Skeletal muscle satellite cell (primary cell): Measurements from ENCODE around the gene NNAT.
"Not testable (repeated sequence)": the region's sequence is repeated elsewhere in the genome, so short reads cannot be mapped to it uniquely, and the experiment has no call there.

Experiments
- H3K27me3 ChIP-seq: 2 replicates; pipeline ENCODE4 v1.7.0; 2013; ENCODE audit warnings: low read length; ENCODE audit not compliant: control insufficient read depth, insufficient read depth
- H3K36me3 ChIP-seq: 2 replicates; pipeline ENCODE4 v1.7.0; 2013; ENCODE audit warnings: mild to moderate bottlenecking, control low read depth, low read length; ENCODE audit not compliant: insufficient read depth
- H3K4me1 ChIP-seq: 2 replicates; pipeline ENCODE4 v1.7.0; 2013; ENCODE audit warnings: low read length; ENCODE audit not compliant: control insufficient read depth, insufficient read depth
- H3K4me2 ChIP-seq: 2 replicates; pipeline ENCODE4 v1.7.0; 2013; ENCODE audit warnings: mild to moderate bottlenecking, low read length
- H3K4me3 ChIP-seq: 2 replicates; pipeline ENCODE4 v1.7.0; 2013; ENCODE audit warnings: low read length
- H3K9ac ChIP-seq: 2 replicates; pipeline ENCODE4 v1.7.0; 2013; ENCODE audit warnings: mild to moderate bottlenecking, low read depth, low read length, moderate library complexity
- H3K9me3 ChIP-seq: replicated peaks from 2 replicates; pipeline ENCODE4 v1.7.0; 2013; ENCODE audit warnings: mild to moderate bottlenecking, control low read depth, low read length

The NNAT gene

DNA sequence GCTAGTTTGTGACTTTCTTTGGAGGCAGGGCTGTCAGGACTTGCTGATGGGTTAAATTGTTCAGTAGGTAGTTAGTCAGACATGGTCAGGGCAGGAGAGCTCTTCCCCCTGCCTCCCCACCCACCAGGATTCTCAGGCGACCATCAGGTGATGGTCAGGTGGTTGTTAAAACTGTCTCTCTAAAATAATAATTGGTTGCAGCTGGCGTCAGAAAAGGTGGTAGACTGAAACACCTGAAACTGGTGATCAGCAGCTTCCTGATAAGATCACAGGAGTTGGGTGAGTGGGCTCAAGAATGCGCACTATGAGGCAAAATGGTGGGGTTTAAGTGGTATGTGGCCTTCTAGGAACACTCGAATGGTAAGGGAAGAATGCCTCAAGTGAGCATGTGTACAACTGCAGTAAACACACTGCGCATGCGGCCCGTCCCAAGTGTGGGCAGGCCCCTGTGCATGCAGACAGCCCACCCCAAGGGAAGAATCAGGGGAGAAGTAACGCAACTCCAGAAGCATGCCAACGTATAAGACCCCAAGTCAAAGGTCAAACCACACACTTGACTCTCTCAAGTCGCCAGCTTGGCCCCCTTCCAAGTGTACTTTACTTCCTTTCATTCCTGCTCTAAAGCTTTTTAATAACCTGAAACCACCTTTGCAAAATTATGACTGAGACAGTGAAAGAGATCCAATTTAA is 14.5 kb downstream of the NNAT start:
- H3K36me3 ChIP-seq: no peaks in the 10 kb centered on the region
- peaks cover 20% of the 10 kb centered on the region for H3K27me3 ChIP-seq
- no peak overlapping the region for H3K4me2 ChIP-seq
- H3K4me1 ChIP-seq: no peaks in the 10 kb centered on the region
- H3K4me3 ChIP-seq: no peak overlapping the region
- H3K9me3 ChIP-seq: no peaks in the 10 kb centered on the region
- H3K9ac ChIP-seq: no peak overlapping the region

DNA sequence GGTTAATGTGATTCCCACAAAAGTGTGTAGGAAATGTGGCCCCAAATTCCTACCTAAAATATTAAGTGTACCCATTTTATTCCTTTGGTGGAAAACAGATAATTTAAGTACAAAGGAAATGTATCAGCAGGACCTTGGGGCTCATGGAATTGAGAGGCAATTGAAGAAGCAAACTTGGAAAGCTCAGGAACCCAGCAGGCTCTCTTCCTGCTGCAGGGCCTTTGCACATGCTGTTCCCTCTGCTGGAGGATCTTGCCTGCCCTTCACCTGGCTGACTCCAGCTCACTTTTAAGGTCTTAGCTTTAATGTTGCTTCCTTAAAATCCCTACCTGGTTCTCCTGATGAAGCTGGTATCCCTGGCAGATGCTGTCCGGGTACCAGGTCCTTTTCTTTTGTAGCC is 16.5 kb downstream of the NNAT start:
- no peak overlapping the region for H3K9ac ChIP-seq

DNA sequence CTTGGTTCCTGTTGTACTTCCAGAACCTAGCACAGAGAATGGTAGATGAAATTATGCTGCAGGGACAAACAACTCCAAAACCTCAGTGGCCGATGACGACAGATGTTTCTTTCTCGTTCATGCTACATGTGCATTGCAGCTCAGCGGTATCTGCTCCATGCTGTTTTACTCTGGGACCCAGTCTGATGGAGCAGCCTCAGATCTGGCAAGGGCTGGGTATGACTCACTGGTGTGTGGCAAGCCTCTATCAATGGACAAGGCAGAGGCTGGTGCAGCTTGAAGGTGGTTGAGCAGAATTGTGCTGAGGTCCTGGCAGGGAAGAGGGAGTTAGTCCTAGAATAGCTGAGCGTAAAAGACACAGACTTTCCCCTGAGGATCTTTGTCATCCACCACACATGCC is 17.0 kb downstream of the NNAT start:
- Histone ChIP-seq H3K36me3 (no peaks in the 10 kb centered on the region), H3K4me2 (no peak overlapping the region), H3K4me1 (no peaks in the 10 kb centered on the region), H3K27me3 (peaks cover 20% of the 10 kb centered on the region), H3K9ac (no peak overlapping the region), H3K9me3 (no peaks in the 10 kb centered on the region), H3K4me3 (no peak overlapping the region)

More for the DNA sequence above, 16.5 kb downstream of the NNAT start:
- Histone ChIP-seq H3K4me3 (no peak overlapping the region), H3K4me2 (no peak overlapping the region), H3K9me3 (no peaks in the 10 kb centered on the region), H3K4me1 (no peaks in the 10 kb centered on the region), H3K27me3 (peaks cover 20% of the 10 kb centered on the region), H3K36me3 (no peaks in the 10 kb centered on the region)

DNA sequence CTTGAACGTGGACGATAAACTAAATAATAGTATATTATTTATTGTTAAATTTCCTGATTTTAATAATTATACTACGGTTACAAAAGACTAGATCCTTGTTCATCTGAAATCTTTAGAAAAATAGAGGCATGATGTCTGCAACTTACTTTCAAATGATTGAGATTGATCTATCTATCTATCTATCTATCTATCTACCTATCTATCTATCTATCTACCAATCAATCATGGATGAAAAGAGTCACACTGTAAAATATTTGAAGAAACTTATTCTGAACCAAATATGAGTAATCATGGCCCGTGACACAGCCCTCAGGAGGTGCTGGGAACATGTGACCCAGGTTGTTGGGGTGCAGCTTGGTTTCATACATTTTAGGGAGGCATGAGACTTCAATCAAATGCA is 18.4 kb downstream of the NNAT start:
- H3K36me3 ChIP-seq: no peaks in the 10 kb centered on the region
- no peak overlapping the region for H3K4me3 ChIP-seq
- H3K9me3 ChIP-seq: no peaks in the 10 kb centered on the region
- peaks cover 25% of the 10 kb centered on the region for H3K27me3 ChIP-seq
- H3K9ac ChIP-seq: no peak overlapping the region
- no peak overlapping the region for H3K4me2 ChIP-seq
- no peaks in the 10 kb centered on the region for H3K4me1 ChIP-seq

DNA sequence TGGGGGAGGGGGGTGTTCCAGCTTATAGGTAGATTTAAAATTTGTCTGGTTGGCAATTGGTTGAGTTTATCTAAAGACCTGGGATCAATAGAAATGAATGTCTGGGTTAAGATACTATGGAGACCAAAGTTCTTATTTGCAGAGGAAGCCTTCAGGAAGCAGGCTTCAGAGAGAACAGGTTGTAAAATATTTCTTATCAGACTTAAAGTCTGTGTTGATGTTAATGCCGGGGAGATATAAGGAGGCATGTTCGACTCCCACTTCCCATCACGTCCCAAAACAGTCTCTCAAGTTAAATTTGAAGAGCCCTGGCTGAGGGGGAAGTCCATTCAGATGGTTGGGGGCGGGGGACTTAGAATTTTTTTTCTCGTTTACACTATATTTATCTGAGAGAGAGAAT is 19.0 kb downstream of the NNAT start:
- Histone ChIP-seq H3K27me3 (peaks cover 31% of the 10 kb centered on the region), H3K9ac (no peak overlapping the region), H3K4me2 (no peak overlapping the region), H3K4me1 (no peaks in the 10 kb centered on the region), H3K4me3 (no peak overlapping the region), H3K9me3 (no peaks in the 10 kb centered on the region), H3K36me3 (no peaks in the 10 kb centered on the region)

DNA sequence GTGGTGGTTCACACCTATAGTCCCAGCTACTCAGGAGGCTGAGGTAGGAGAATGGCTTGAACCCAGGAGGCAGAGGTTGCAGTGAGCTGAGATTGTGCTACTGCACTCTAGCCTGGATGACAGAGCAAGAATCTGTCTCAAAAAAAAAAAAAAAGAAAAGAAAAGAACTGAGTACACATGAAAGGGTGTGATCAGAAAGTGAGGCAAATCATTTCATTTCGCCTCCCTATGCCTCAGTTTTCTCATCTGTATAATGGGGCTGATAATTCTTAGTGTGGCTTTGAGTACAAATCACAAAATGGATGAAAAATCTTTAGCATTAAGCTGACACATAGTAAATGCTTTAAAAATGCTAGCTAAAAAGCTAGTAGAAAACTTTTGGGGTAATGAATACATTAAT is 19.8 kb downstream of the NNAT start:
- H3K27me3 ChIP-seq: peaks cover 31% of the 10 kb centered on the region
- H3K4me3 ChIP-seq, H3K4me2 ChIP-seq, H3K36me3 ChIP-seq, H3K9me3 ChIP-seq, H3K9ac ChIP-seq, H3K4me1 ChIP-seq: not testable (repeated sequence)

DNA sequence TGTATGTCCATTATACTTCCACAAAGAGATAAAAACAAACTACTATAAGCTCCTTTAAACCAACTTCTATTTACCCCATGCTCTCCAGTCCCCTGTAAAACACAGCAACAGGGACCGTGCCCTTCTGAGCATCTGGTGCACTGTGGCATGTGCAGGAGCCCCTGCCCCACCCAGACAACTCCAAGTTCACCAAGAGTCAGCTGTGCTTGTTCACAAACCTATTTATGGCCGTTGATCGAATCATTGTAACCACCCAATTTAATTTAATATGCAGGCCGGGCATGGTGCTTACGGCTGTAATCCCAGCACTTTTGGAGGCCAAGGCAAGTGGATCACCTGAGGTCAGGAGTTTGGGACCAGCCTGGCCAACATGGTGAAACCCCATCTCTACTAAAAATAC is 20.3 kb downstream of the NNAT start:
- Histone ChIP-seq H3K4me2 (no peak overlapping the region), H3K9me3 (no peaks in the 10 kb centered on the region), H3K4me3 (no peak overlapping the region), H3K36me3 (no peaks in the 10 kb centered on the region), H3K27me3 (peaks cover 29% of the 10 kb centered on the region), H3K4me1 (no peaks in the 10 kb centered on the region), H3K9ac (no peak overlapping the region)

DNA sequence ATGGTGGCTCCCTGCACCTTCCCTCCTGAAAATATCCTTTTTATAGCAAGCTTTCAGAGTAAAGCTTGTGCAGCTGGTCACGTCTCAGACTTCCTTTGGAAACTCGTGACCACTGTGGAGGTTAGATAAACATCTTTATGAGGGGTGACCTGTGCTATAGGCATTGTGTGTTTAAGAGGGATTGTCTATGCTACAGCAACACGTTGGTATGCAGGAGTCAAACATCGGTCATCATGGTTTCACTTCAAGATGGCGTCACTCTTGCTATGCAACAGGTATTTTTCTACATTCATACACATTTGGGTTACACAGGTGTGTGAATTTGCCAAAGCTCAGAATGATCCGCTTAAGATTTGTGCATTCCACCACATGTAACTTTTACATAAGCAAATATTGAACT is 21.2 kb downstream of the NNAT start:
- H3K9me3 ChIP-seq: no peaks in the 10 kb centered on the region

DNA sequence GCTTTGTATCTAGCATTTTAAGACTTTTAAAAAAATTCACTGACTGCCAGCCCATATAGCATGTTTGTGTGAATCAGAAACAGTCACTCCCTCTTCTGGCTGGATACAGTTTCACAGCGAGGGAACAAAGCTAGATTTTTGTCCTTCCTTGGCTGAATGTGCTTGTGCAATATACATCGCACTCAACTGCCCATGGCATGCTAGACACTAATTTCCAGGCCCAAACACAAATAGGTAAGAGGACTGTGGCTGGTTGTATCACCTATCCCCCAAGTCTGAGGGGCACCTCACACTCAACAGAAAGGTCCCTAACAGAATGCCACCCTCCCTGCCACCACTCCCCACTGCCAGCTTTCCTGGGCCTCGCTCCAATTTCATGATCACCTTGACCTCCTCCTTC is 22.8 kb downstream of the NNAT start:
- no peaks in the 10 kb centered on the region for H3K36me3 ChIP-seq
- no peaks in the 10 kb centered on the region for H3K9me3 ChIP-seq
- H3K4me2 ChIP-seq: no peak overlapping the region
- H3K4me3 ChIP-seq: no peak overlapping the region
- H3K27me3 ChIP-seq: peaks cover 17% of the 10 kb centered on the region
- no peaks in the 10 kb centered on the region for H3K4me1 ChIP-seq
- no peak overlapping the region for H3K9ac ChIP-seq

More for the DNA sequence above, 21.2 kb downstream of the NNAT start:
- Histone ChIP-seq H3K36me3 (no peaks in the 10 kb centered on the region), H3K4me2 (no peak overlapping the region), H3K4me3 (no peak overlapping the region), H3K27me3 (peaks cover 21% of the 10 kb centered on the region), H3K9ac (no peak overlapping the region), H3K4me1 (no peaks in the 10 kb centered on the region)

DNA sequence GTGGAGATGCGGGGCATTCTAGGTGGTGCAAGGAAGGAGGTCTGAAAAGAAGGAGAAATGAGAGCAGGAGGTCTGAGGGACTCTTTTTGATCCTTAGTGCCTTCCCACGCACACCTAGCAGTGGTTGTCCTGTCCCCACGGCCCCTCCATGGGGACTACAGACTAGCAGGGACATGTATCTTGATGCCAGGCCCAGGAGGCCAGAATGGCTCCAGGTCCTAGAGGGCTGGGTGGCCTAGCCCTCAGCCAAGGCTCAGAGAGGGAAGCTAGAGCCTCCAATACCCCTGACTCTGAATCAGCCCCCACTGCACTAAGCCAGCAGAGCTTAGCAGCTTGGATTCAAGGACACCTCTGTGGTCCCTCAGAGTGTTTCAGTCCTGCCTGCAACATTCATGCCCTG is 23.3 kb downstream of the NNAT start:
- Histone ChIP-seq H3K9ac (no peak overlapping the region), H3K4me2 (no peak overlapping the region), H3K27me3 (peaks cover 17% of the 10 kb centered on the region), H3K4me3 (no peak overlapping the region), H3K4me1 (no peaks in the 10 kb centered on the region), H3K36me3 (no peaks in the 10 kb centered on the region), H3K9me3 (no peaks in the 10 kb centered on the region)

DNA sequence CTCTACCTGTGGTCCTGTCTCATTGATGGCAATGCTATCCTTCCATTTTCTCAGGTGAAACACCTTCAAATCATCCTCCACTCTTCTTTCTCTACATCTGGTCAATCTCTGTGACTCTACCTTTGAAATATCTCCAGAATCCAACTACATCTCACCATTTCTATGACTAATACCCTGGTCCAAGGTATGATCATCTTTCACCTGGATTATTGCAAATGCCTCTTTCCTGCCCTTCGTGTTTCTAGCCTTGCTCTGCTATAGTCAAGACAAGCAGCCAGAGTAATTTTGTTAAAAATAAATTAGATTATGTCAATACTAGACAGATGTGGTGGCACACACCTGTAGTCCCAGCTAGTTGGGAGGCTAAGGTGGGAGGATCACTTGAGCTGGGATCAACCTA is 24.5 kb downstream of the NNAT start:
- Histone ChIP-seq H3K4me3 (no peak overlapping the region), H3K9me3 (no peaks in the 10 kb centered on the region), H3K36me3 (no peaks in the 10 kb centered on the region), H3K4me2 (no peak overlapping the region), H3K27me3 (peaks cover 17% of the 10 kb centered on the region), H3K4me1 (no peaks in the 10 kb centered on the region), H3K9ac (no peak overlapping the region)

DNA sequence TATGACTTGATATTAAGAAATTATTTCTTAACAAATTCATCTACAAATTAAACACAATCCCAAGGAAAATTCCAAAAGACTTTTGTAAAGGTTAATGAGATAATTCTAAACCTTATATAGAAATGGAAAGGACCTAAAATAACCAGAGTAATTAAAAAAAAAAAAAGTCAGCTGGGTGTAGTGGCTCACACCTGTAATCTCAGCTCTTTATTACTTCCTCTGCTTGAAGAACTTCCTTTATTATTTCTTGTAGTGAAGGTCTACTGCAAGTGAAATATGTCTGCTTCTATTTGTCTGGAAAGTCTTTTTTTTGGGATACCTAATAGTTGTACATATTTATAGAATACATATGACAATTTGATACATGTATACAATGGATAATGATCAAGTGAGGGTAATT is 26.9 kb downstream of the NNAT start:
- no peak overlapping the region for H3K9ac ChIP-seq

More for the DNA sequence above, 26.9 kb downstream of the NNAT start:
- Histone ChIP-seq H3K9me3 (no peaks in the 10 kb centered on the region), H3K4me1 (no peaks in the 10 kb centered on the region), H3K27me3 (peaks cover 29% of the 10 kb centered on the region), H3K4me3 (no peak overlapping the region), H3K36me3 (no peaks in the 10 kb centered on the region), H3K4me2 (no peak overlapping the region)
